T-helper 1 cell (primary cell): Measurements from ENCODE around the gene NUDT22.

Experiments used
- DNase-seq, 5 donors: peaks; one replicate each; pipeline ENCODE4 v3.0.0-alpha.2; 2012 to 2020

Gene NUDT22

GRCh38 chr11:64255135-64256128, 29.4 kb downstream of the NUDT22 start:
- no peak for DNase-seq

GRCh38 chr11:64256300-64256699, 30.2 kb downstream of the NUDT22 start:
- no peak for DNase-seq

DNA sequence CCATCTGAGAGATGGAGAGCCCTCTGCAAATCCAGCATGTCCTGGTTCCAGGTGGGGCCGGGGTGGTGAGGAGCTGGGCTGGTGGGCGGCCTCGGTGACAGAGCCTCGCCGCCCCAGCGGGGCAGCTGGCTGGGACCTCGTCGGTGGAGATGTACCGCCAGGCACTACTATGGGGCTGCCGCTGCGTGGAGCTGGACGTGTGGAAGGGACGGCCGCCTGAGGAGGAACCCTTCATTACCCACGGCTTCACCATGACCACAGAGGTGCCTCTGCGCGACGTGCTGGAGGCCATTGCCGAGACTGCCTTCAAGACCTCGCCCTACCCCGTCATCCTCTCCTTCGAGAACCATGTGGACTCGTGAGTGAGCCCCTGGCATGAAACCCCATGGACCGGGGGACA, 32.3 kb downstream of the NUDT22 start:
- DNase-seq, result no peak

DNA sequence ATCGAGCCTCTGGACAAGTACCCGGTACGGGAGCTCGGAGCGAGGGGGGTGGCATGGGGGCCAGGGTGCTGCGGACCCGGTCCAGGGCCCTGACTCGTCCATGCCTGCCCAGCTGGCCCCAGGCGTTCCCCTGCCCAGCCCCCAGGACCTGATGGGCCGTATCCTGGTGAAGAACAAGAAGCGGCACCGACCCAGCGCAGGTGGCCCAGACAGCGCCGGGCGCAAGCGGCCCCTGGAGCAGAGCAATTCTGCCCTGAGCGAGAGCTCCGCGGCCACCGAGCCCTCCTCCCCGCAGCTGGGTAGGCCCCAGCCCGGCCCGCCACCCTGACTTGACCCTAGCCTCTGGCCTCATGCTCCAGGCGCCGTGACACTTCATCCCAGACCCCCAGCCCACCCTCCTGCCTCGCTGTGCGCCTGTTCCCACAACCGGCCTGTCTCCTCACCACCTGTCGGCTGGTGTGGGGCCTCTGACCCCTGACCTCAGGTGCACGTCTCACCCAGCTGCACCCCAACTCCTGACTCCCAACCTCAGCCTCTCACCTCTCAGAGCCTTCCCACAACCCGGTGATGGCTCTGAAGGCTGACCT, 33.0 kb downstream of the NUDT22 start:
- DNase-seq, result no peak

- no peak for DNase-seq
Observed at GRCh38 chr11:64259533-64260067, 33.5 kb downstream of the NUDT22 start.

DNA sequence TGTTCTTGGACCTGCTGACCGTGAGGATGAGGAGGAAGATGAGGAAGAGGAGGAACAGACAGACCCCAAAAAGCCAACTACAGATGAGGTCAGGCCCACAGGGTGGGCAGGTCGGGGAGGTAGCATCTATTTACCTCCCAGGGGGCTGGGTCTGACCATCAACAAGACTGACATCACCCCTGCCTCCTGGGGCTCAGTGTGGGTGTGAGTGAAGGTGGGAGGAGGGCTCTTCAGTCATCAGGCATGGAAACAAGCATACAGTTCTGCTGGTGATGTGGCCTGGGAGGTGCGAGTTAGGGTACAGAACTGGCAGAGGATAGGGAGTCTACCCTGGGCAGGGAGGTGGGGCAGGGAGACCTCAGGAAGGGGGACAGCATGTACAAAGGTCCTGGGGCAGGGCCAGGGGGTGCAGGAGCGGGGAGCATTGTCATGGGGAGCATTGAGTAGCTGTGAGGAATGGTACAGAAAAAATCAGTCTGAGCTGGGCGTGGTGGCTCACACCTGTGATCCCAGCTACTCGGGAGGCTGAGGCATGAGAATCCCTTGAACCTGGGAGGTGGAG, 34.2 kb downstream of the NUDT22 start:
- DNase-seq, result no peak

DNA sequence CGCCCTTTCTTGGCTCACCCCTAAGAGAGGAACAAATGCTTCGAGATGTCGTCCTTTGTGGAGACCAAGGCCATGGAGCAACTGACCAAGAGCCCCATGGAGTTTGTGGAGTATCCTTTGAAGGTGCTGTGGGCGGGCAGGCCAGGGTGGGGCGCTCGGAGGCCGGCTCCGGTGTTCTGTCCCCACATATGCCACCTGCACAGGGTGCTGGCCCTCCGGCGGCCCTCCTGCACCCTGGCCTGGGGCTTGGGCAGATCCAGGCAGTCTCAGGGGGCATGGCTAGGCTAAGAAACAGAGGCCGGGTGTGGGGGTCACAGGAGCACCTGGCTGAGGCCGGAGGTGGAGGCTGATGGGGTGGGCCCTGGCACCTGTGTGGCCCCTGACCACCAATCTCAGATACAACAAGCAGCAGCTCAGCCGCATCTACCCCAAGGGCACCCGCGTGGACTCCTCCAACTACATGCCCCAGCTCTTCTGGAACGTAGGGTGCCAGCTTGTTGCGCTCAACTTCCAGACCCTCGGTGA, 35.5 kb downstream of the NUDT22 start:
- no peak for DNase-seq

DNA sequence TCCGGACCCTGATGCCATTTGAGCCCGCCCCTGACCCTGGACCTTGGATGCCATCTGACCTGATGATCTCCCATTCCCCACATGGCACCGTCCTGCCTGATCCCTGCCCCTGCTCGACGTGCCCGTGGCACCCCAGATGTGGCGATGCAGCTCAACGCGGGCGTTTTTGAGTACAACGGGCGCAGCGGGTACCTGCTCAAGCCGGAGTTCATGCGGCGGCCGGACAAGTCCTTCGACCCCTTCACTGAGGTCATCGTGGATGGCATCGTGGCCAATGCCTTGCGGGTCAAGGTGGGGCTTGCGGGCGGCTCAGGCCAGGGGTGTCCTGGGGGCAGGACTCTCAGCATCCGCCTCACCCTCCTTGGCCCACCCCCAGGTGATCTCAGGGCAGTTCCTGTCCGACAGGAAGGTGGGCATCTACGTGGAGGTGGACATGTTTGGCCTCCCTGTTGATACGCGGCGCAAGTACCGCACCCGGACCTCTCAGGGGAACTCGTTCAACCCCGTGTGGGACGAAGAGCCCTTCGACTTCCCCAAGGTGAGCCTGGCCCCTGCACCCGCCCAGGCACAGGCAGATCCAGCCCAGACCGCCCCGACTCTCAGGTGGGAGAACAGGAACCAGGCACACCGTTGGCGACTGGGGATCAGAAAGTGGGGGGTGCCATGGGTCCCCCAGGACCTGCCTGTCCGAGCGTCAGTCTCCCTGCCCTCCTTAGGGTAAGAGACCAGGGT, 36.4 kb downstream of the NUDT22 start:
- no peak for DNase-seq

DNA sequence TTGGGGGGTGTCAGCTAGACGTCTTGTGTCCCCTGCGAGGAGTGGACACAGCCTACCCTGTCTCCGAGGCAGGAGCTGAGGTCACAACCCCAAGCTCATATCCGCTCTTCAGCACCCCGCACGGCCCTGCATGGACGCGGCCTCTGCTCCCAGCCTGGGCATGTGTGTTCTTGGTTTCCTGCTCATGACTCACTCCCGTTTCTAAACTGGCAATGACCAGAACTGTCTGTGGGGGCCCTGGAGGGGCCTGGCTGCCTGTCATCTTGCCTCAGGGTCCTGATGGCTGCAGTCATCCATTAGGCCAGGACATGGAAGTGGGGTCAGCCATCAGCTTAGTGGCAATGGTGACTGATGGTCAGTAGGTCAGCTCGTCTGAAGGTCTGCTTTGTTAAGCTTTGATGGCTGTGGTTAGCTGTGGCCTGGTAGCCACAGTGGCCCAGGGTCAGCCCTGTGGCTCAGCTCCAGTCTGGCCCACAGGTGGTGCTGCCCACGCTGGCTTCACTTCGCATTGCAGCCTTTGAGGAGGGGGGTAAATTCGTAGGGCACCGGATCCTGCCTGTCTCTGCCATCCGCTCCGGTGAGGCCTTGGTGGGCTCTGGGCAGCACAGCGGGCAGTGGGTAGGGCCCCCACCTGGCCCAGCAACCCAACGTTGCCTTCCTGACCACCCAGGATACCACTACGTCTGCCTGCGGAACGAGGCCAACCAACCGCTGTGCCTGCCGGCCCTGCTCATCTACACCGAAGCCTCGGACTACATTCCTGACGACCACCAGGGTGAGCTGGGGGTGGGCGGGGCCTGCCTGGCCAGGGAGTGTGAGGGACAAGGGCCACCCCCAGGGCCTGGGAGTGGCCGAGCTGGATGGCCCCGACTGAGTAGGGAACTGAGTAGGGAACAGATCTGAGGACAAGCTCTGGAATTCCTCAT, 37.2 kb downstream of the NUDT22 start:
- DNase-seq, result no peak

DNA sequence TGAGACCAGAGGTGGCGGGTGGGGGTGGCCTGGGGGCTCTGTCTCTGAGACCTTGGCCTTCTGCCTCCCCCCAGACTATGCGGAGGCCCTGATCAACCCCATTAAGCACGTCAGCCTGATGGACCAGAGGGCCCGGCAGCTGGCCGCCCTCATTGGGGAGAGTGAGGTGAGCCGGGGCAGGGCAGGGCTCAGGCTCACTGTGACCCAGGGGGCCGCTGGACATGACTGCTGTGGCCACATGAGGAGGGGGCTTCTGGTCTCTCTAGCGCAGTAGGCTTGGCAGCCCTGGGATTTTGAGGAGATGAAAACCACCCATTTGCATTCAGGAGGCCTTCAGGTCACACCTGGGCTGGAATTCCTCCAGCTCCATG, 37.9 kb downstream of the NUDT22 start:
- no peak for DNase-seq

- DNase-seq, result no peak
Observed at GRCh38 chr11:64264371-64264852, 38.3 kb downstream of the NUDT22 start.

GRCh38 chr11:64265176-64266160, 39.4 kb downstream of the NUDT22 start:
- no peak for DNase-seq

DNA sequence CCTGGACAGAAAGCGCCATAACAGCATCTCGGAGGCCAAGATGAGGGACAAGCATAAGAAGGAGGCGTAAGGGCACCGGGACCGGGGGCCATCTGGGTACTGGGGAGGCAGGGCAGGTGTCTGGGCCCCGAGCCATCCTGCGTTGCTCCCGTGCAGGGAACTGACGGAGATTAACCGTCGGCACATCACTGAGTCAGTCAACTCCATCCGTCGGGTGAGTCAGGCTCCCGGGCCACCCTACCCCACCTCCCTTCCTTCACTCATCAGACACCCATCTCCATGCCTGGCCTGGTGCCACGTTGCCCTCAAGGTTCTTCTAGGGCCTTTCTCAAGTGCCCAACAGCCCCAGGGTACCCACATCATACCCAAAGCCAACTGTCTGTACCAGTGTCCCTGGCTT, 40.3 kb downstream of the NUDT22 start:
- DNase-seq, result no peak

DNA sequence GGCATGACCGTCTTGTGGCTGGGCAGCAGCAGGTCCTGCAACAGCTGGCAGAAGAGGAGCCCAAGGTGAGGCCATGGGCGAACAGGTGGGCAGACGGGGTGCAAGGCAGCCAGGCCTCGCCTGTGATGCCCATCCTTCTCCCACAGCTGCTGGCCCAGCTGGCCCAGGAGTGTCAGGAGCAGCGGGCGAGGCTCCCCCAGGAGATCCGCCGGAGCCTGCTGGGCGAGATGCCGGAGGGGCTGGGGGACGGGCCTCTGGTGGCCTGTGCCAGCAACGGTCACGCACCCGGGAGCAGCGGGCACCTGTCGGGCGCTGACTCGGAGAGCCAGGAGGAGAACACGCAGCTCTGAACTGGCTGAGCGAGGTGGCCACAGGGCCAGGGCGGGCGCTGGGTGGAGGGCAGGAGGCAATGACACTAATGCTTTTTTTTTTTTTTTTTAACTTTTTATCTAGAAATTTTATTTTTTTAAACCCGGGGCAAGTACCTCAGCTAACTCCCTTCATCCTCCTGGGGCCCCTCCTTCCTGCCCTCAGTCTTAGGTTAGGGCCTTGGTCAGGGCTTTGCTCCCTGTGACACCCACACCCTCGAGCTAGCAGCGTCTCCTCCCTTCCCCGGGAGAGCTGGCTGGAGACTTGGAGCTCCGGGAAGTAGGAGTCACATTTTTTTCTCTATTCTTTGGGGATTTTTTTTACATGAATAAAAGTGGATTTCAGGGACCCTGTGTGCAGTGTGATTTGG, 41.3 kb downstream of the NUDT22 start:
- DNase-seq, result no peak

DNA sequence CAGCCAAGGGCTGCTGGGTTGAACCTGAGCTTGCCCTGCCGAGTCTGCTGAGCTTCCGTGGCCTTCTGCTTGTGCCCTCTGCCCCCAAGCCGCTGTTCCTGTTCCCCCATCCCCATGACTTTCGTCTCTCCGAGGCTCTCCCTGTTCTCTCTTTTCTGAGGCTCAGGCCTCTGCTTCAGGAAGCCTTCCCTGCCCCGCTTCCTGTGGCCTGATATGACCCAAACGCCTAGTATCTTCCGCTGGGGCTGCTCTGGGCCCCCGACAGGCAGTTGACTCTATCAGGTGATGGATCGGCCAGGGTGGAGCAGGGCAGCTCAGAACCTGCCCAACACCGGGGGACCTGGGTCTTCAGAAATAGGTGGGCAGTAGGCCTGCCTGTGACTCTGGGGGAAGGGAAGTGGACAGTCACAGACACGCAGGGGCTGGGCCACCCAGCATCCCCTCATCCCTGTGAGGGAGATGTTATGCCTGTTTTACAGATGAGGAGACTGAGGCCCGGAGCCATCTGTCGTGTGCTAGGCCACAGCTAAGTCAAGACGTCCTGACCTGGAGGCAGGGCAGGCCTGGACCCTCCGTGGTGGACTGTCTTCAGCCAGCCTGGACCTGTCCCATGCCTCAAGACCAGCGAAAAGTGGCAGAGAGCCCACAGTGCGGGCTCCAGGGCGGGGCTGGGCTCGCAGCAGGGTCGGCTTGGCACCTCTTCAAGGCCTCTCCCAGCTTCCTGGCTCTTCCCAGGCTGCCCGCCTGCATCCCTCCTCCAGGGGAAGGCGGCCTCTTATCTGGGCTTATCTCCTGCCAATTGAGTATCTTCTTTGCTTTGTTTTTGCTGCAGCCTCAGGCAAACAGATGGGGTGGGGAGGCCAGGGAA, 42.2 kb downstream of the NUDT22 start:
- DNase-seq, result no peak

DNA sequence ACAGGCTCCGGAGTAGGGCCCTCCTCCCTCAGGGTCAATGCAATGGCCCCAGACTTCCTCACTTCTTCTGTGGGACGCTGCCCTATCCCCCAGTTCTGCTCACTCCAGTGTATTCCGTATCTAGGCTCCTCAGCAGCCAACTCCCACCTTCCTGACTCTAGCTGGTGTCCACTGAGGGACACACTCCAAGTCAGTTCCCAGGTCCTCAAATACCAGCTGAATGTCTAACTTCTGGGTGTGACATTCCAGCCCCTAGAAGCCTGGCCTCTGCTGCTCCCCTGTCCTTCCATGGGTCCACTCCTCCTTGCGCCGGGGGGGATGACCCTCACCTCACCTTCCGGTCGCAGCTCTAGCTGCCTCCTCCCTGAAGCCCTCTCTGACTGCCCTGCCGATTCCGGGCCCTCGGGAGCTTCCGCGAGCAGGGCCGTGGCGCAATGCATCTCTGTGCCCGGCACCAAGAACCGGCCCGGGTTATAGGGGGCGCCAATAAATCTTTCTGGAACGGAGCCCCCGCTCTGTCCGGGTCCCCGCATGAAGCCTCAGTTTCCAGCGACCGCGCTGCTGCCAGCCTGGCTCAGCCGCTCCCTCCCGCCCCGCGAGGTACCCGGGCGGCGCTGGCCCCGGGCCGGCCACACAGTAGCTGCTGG, 42.9 kb downstream of the NUDT22 start:
- DNase-seq, result peak in 3 of 5 donors; percentile 25 to 63 (median 27)

- DNase-seq, result peak; percentile 94 to 99 (median 96)
Observed at GRCh38 chr11:64269540-64270220, 43.6 kb downstream of the NUDT22 start.
